Stimulated activated CD8-positive, alpha-beta memory T cell treated with anti-CD3 and anti-CD28 coated beads, Interleukin-4, amount 100 ng/mL, for 48 hours (primary cell): ENCODE data around the gene DHRS9.
A peak's percentile ranks its signal among the peaks of the same experiment; 100 is the strongest.
"Not testable (repeated sequence)": the region's sequence is repeated elsewhere in the genome, so short reads cannot be mapped to it uniquely, and the experiment has no call there.

ENCODE experiments used
- DNase-seq: peaks from one replicate; pipeline ENCODE4 v3.0.0-alpha.2; 2020

Gene DHRS9

GRCh38 chr2:169095621-169096105 is 26.3 kb downstream of the DHRS9 start:
- no peak for DNase-seq

DNA sequence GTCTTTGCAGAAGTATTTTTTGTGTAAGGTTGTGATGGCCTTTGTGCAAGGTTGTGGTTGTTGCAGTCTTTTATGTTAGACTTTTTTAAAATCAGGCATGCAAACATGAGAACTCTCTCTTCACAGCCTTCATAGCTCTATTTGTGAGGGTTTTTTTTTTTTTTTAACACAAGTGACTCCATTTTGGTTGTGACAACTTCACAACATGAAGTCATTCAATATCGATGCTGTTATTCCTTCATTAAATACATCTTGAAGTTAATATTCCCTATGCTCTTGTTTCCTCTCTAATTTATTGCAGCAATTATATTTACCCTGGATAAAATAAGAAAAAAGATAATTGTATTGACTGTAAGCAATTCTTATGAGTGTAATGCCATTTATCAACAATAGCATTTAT is 35.5 kb downstream of the DHRS9 start:
- no peak for DNase-seq

DNA sequence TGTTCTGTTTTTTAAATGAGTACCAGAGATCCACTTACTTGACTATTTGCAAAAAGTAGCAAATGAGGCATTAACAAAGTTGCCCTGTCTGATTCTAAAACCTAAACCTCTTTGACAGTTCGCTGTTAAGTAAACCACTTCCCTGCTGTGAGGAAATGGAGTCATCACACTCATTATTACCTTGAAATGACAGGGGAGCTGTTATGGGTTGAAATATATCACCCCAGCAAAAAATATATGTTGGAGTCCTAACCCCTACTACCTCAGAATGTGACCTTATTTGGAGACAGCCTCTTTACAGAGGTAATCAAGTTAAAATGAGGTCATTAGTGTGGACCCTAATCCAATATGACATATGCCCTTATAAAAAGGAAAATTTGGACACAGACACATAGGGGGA is 36.1 kb downstream of the DHRS9 start:
- no peak for DNase-seq

DNA sequence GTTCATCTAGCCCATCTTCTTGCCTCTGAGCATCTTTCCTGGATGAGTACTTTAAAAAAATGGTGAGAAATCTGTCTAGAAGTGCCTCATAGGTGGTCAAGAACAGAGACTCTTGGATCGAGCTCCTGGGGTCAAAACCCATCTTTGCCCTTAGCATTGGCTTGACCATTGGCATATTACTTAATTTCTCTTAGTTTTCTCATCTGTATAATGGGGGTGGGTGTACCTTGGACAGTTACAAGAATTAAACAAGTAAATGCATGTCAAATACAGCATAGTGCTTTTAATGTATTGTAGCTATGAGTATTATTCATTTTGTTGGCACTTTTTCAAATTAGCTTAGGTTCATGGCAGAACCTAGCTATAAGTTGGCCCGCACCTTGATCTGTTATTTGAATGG is 36.8 kb downstream of the DHRS9 start:
- no peak for DNase-seq

DNA sequence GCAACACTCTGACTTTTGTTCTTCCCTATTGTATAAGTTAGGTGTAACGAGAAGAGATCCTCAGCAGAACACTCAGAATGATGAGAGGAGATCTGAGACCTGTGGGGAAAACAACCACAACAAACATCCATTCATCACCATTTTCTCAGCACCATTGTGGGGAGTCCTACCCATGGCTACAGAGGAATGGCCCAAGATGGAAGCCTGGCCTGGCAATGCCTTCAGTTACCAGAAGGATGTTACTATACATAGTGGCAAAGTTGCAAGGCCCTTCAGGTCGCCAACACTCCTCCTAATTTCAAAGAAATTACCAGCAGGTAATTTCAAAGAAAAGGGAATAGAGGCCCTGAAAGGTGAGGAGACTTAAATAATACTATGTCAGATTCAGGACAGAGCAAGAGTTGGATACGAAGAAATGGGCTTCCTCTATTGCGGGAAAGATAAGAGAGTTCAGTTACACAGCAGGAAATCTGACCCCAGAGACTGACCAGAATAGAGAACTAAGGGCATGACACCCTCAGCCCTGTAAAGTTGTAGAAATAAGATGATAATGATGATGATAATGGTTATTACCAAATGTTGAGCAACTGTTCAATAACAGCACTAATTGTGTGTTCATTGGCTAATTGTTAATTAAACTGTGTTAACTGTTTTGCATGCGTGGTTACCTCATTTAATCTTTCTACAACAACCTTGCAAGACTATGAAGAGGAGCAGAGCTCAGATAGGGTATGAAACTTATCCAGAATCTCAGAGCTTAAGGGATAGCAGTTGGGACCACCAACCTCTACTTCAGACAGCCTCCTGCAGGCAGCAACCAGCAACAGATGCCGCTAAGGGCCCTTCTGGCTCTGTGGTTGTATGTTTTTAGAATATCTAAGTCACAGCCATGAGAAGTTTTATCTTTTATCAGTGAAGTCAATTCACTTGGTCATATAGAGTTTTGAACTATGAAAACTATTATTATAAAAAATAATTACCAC is 37.5 kb downstream of the DHRS9 start:
- no peak for DNase-seq

GRCh38 chr2:169107645-169108044 is 38.3 kb downstream of the DHRS9 start:
- DNase-seq = no peak

- DNase-seq = no peak
Observed at GRCh38 chr2:169108099-169108884, 38.9 kb downstream of the DHRS9 start.

DNA sequence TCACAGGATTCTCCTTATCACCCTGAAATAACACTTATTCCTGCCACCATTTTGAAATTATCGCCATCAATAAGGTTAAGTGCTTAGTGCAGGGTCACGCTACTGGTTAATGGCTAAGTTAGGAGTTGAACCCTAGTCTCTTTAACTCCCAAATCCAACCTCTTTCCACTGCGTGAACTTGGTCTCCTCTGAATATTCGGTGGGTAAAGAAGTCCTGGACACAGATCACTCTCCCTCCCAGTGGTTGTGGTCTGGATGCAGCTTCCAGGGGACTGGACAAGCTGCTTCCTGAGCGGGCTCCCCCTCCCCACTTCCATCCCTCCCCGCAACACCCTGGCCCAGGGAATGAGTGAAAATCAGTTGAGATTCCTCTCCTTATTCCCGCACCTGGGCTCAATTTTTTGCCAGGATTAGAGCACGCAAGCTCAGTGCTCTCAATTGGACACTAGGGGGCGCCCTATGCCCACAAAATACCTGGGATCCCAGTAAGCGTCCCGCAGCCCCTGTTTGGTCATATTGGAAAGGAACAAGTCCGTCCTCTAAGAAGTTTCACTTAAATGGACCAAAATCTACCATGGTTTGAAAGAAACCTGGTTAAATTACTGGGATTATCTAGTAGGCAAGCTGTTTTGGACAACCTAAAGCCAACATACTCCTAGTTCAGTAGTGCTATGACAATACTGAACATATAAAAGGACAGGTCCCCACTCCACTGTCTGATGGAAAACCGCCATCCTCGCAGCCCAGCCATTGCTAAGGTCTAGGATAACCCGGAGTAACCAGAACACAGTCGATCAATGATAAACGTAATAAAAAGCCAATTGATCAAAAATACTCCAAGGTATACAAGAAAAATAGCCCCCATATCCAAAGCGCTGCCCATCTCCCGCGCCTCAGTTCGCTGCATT is 40.4 kb downstream of the DHRS9 start:
- peak; percentile 84 for DNase-seq

DNA sequence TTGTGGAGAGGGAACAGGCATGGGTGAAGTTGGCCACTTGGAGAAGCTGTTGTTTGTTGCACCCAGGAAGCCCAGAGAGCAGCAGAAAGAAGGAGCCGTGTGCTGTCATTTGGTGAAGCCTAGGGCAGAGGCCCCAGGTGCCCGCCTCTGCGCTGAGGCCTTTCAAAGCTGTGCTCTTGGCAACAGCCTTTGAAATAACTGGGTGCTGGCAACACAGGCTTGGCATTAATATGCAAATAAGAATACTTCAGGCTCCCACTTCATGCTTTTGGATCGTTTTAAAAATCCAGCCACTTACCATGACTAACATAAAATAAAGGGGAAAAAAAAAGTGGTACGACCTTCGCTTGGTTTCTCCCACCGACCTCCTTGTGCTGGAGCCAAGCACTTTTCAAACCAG is 41.1 kb downstream of the DHRS9 start:
- DNase-seq = no peak

GRCh38 chr2:169110916-169111315 is 41.6 kb downstream of the DHRS9 start:
- no peak for DNase-seq

DNA sequence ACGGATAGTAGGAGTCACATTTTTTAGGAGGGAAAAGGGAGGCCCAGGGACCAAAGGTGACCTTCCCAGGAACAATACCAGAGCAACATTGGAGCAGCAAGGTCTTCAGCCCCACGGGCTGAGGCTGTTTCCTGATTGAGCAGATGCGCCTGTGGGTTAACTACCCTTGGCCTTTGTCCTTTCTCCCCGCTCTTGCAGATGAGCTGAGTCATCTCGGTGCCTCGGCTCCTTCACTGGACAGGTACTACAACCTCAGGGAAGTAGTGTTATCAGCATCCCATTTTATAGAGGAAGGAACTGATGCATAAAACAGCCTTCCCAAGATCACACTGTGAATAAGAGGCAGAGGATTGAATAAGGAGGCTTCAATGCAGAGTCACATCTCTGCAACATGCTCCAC is 43.5 kb downstream of the DHRS9 start:
- no peak for DNase-seq

GRCh38 chr2:169114056-169114455 is 44.7 kb downstream of the DHRS9 start:
- no peak for DNase-seq

DNA sequence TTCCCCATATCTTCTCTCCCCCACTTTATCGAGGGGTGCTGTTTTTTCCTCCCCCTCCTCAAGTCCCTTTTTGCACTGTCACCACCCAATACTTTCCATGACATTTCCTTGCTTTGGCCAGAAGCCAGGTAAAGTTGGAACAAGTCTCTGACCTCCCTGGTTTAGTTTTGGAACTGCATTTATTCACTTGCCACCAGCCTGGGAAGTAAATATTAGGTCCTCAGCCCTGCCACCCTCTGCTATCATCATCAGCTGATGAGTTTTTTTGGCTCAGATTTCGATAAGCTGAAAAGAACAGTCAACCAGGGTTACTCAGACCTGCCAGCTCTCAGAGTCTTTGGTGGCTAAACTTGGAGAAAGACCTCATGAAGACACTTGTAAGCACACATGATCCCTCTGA is 47.0 kb downstream of the DHRS9 start:
- no peak for DNase-seq

GRCh38 chr2:169116993-169117392 is 47.6 kb downstream of the DHRS9 start:
- no peak for DNase-seq

DNA sequence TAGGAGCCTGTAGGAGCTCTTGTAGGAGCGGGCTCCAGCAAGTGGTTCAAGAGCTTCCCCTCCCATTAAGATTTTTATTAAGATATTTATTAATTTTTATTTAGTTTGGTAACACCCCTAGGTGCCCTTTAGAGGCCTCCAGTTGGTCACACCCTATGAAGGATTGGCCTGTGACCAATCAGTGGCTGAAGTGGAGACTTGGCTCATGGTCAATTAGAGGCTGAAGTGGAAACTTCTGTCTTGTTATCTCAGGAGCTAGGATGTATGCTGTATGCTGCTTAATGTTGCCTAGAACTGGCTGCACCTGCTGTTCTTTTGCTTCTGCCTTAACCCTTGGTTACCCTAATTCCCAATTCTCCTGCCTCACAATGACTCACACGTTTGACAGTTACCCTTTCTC is 48.7 kb downstream of the DHRS9 start:
- no peak for DNase-seq

DNA sequence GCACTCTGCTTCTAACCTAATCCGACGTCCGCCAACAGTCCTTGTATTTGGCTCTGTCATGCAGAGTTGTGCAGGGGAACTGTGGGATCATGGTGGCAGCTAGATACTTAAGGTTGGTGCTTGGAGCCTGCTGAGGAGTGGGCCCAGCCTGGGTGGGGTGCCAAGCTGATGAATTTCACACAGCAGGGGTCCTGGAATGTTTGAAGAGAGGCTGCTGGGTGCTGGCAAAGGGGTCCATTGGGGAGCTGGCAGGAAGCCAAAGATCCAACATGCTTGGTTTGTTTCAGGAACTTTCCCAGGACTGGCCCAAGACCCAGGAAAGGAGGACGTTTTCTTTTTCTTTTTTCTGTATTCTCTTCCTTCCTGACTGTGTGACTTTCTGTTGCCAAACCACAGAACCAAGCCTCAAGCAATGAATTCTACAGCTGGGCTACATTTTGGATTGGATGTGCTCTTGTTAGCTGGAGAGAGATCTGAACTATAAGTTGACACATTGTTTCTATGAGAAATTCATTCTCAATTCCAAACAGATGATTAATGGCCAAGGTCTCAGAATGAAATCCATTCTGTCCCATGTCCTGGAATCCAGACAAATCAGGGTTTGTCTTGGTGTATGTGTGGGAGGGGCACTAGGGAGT is 49.9 kb downstream of the DHRS9 start:
- no peak for DNase-seq

DNA sequence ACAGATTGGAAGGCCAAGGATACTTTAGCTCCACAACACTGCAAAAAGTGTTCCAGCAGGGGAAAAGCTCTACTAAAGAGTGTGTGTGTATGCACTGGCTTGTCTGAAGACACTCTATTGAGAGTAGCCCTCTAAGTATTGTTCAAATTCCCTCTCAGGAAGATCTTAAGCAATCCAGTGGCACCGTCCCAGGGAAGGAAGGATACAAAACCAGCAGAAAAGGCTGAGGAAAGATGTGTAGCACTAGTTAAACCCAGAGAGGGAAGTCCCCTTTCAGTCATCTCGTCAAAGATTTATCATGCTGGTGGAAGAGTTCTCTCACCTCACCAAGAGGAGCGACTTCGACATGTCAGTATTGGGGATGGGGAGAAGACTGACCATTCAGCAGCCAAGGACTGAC is 50.5 kb downstream of the DHRS9 start:
- DNase-seq = no peak

GRCh38 chr2:169129703-169130243 is 60.4 kb downstream of the DHRS9 start:
- no peak for DNase-seq

DNA sequence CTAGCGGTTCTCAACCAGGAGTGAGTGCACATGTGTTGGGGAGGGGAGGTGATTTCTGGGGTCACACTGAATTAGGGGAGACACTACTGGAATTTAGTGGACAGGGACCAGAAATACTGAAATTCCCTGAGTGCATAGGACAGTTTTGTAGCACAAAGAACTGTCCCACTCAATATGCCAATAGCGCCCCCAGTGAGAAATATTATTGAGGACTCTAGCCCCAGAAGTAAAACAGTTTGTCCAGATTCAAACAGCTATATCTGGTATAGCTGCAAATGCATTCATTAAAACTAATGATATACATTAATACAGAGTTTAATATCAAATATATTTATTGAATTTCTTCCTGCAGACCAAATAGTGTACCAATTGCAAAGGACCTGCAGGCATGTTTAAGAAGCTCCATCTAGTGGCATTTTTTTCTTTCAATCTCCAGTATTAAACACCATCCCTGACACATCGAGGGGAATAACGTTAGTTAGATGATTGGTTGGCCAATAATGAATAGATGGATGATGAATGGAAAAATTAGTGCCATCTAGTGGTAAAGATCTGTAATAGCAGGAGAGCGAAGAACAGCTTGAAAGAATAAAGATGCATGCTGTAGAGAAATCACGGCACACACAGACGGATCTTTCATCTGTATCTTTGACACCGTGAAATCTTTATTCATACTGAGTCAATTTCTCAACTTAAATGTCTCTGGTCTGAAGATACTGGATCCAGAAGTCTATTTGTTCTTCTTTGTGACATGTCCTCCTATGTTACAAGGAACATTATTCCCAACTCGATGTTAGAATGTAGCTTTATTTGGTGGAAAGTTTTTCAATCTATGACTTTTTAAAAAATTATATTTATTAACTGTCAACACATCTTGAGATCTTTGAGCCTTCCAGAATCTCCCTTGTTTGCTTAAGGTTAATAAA is 62.5 kb downstream of the DHRS9 start:
- DNase-seq = no peak

- not testable (repeated sequence) for DNase-seq
Observed at GRCh38 chr2:169134272-169134671, 64.9 kb downstream of the DHRS9 start.

DNA sequence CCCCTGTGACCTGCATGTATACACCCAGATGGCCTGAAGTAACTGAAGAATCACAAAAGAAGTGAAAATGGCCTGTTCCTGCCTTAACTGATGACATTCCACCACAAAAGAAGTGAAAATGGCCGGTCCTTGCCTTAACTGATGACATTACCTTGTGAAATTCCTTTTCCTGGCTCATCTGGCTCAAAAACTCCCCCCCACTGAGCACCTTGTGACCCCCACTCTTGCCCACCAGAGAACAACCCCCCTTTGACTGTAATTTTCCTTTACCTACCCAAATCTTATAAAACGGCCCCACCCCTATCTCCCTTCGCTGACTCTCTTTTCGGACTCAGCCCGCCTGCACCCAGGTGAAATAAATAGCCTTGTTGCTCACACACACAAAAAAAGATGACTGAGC is 67.1 kb downstream of the DHRS9 start:
- not testable (repeated sequence) for DNase-seq
